Heart right ventricle (tissue), 16 donors: ENCODE results near the gene CD81. TPM values are rescaled to one million over a fixed set of nuclear protein-coding genes. Genes with fewer than 3 reads are reported as not detected.
A peak's percentile ranks its signal among the peaks of the same experiment; 100 is the strongest.

Experiments
- ATAC-seq, 8 donors: fragments of 200-7000 bp; cut with Tn5 transposase; one replicate each; pipeline ENCODE4 v1.9.1; 2020; ENCODE audit warnings: mild to moderate bottlenecking in 8 of 8, moderate library complexity in 8 of 8, moderate number of reproducible peaks in 1 of 8
- DNase-seq, 2 donors: peaks; one replicate each; pipeline ENCODE4 v3.0.0-alpha.2; 2020
- H3K27ac ChIP-seq, 10 donors: fragments of 200-600 bp; sonication (generic) in 2 of 10; one replicate each; pipeline versions ENCODE4 v1.5.0 to v1.8.0; 2020 to 2022; ENCODE audit warnings: mild to moderate bottlenecking in 3 of 10
- H3K27me3 ChIP-seq, 7 donors: fragments of 200-600 bp; one replicate each; pipeline ENCODE4 v1.8.0; 2021 to 2022; ENCODE audit warnings: mild to moderate bottlenecking in 2 of 7
- H3K36me3 ChIP-seq, 9 donors: fragments of 200-600 bp; sonication (generic) in 1 of 9; one replicate each; pipeline versions ENCODE4 v1.5.0 to v1.8.0; 2020 to 2022; ENCODE audit warnings: mild to moderate bottlenecking in 2 of 9
- H3K4me1 ChIP-seq, 9 donors: fragments of 200-600 bp; sonication (generic) in 1 of 9; one replicate each; pipeline versions ENCODE4 v1.5.0 to v1.8.0; 2020 to 2022; ENCODE audit warnings: mild to moderate bottlenecking in 4 of 9
- H3K4me3 ChIP-seq, 10 donors: fragments of 200-600 bp; sonication (generic) in 2 of 10; one replicate each; pipeline versions ENCODE4 v1.5.0 to v1.8.0; 2020 to 2022; ENCODE audit warnings: mild to moderate bottlenecking in 7 of 10, moderate library complexity in 2 of 10
- H3K9me3 ChIP-seq, 11 donors: fragments of 200-600 bp in 10 of 11; sonication (generic) in 2 of 11; one replicate each; pipeline versions ENCODE4 v1.5.0 to v1.8.0; 2013 to 2022; ENCODE audit warnings: mild to moderate bottlenecking in 2 of 11, control low read depth in 1 of 11, moderate library complexity in 1 of 11
- WGBS, 2 donors: extraction: QIAGEN DNeasy Blood & Tissue Kit; methylation state at CpG; one replicate each; pipeline ENCODE4 v1.1.7; 2013; ENCODE audit warnings: inconsistent platforms in 1 of 2; 5-methylcytosine and 5-hydroxymethylcytosine counted together
- intact Hi-C, 10 donors: fragments of 100-400 bp; cut with DNase I; formaldehyde crosslinking; loops; one replicate each; pipeline versions ENCODE4 v1.11.1 to v1.14.2; 2022
- polyA plus RNA-seq, 2 donors: library from polyadenylated mRNA; stranded (reverse); fragments of 200-250 nt; gene quantifications; one replicate each; pipeline ENCODE4 v1.2.3, GENCODE V29; 2013
- total RNA-seq, 10 donors: library from RNA; stranded (reverse); fragmentation: NEBNext Ultra II Directional in 3 of 10; extraction: Animal tissue kit (Norgen Biotek cat#: 25700) in 3 of 10; gene quantifications; one replicate each; pipeline versions ENCODE4 v1.2.1 to v1.2.4, GENCODE V29; 2021 to 2023
- TF ChIP-seq, protein P1 (sequence below), 9 donors: fragments of 200-600 bp; sonication (generic) in 2 of 9; IDR thresholded peaks; one replicate each; pipeline versions ENCODE4 v1.5.0 to v1.8.0; 2021 to 2022; ENCODE audit warnings: antibody characterized with exemption in 9 of 9, mild to moderate bottlenecking in 5 of 9, moderate library complexity in 1 of 9
- donor health status: Arrhythmogenic right ventricular cardiomyopathy.
- donor health status: ischemic (EF 13 %, LVEDD 7.1; RV severe dilation, severe dysfunction).
- donor health status: healthy with polysubstance abuse.
- donor health status: DM: no; HTN: yes; CAD: no.
- donor health status: DM: no; HTN: no; CAD: no.
- donor health status: ischemic (EF 25% LVEDD 6.9; RV normal size, moderate dysfunction).
- donor health status: ischemic (EF 25% LVEDD 5.7; RV mildly dilated, moderate dysfunction).
- donor health status: healthy.
- donor health status: DM: yes; HTN: yes; CAD: no.
- donor health status: Ischemic cardiomyopathy.
- donor health status: ischemic (EF 35%, LVEDD 5.7; RV mildly dilated, moderate dysfunction).
- donor health status: nonischemic (EF 11% LVEDD 7.7; RV severe dilation, severe dysfunction).
- donor health status: DM: yes; HTN: yes; CAD: no.
- donor health status: PGD.
- donor health status: ischemic (EF 29% LVEDD 5.4; RV normal size, mild dysfunction).
- donor health status: nonischemic (EF 23%, LVEDD 6.1; RV moderate dilation, normal function).

The CD81 gene
- total and polyA plus RNA-seq, 12 donors: 346 to 959 (median 513) TPM

GRCh38 chr11:2400762-2401435, 23.8 kb downstream of the CD81 start:
- H3K9me3 ChIP-seq: no peaks in the 10 kb centered on the region
- WGBS, 2 donors: 1% methylated on average over 55 of the region's 55 CpGs
- ATAC-seq (peak in 6 of 8 donors; percentile 0 to 6 (median 4)), DNase-seq (no peak)
- peaks cover 0 to 57% (median 35%) of the 10 kb centered on the region in 9 donors for H3K36me3 ChIP-seq
- peak overlapping the region; percentile 72 to 99 (median 92) for H3K4me3 ChIP-seq
- intact Hi-C loops: loop anchor here in 5 of 10 donors (1.0 to 5.0 kb wide), 6 partner anchors 18 to 209 kb away; partner anchors contain the start of genes C11orf21 (in 1 of the 5) and TSPAN32 (in 1 of the 5)
- H3K27ac ChIP-seq: peak overlapping the region; percentile 76 to 98 (median 92)
- TF ChIP-seq, protein P1, sequence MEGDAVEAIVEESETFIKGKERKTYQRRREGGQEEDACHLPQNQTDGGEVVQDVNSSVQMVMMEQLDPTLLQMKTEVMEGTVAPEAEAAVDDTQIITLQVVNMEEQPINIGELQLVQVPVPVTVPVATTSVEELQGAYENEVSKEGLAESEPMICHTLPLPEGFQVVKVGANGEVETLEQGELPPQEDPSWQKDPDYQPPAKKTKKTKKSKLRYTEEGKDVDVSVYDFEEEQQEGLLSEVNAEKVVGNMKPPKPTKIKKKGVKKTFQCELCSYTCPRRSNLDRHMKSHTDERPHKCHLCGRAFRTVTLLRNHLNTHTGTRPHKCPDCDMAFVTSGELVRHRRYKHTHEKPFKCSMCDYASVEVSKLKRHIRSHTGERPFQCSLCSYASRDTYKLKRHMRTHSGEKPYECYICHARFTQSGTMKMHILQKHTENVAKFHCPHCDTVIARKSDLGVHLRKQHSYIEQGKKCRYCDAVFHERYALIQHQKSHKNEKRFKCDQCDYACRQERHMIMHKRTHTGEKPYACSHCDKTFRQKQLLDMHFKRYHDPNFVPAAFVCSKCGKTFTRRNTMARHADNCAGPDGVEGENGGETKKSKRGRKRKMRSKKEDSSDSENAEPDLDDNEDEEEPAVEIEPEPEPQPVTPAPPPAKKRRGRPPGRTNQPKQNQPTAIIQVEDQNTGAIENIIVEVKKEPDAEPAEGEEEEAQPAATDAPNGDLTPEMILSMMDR (IDR thresholded peaks at IDR 0.05): no peak
- H3K27me3 ChIP-seq: no peaks in the 10 kb centered on the region
- peaks cover 19 to 32% (median 27%) of the 10 kb centered on the region in 9 donors for H3K4me1 ChIP-seq

DNA sequence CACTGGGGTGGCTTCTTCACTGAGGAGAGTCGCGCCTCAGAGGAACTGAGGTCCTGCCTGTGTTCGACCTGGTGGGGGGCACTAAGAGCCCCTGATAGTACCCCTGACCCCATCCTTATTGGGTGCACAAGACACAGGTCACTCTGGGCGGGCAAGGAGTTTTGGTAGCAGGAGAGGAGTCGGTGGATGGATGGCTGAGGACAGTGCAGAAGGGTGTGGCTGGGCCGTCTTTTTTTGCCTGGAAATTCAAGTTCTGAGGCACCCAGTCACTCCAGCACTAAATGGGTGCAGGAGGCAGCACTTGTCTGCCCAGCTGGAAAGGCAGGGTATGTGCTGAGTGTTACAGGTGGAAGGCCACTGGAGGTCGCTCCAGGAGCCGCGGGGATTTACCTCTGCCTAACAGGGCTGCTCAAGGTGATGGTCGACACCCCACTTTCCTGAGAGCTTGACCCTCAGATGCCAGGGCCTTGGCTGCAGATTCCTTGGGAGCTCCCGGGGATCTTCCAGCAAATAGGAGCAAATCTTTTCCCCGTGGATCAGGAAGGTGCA, 24.4 kb downstream of the CD81 start:
- Histone ChIP-seq H3K36me3 (peaks cover 0 to 51% (median 29%) of the 10 kb centered on the region in 9 donors), H3K4me1 (peaks cover 19 to 32% (median 27%) of the 10 kb centered on the region in 9 donors), H3K27me3 (no peaks in the 10 kb centered on the region), H3K9me3 (no peaks in the 10 kb centered on the region), H3K4me3 (peak overlapping the region; percentile 72 to 99 (median 92)), H3K27ac (peak overlapping the region; percentile 76 to 98 (median 92))
- ATAC-seq (no peak), DNase-seq (no peak)
- 43 to 46% methylated on average over 12 of the region's 12 CpGs for WGBS, 2 donors
- TF ChIP-seq, protein P1 (IDR thresholded peaks at IDR 0.05): no peak
- intact Hi-C loops: loop anchor here in 5 of 10 donors (5.0 kb wide), 4 partner anchors 89 to 209 kb away; partner anchors contain the start of genes C11orf21 (in 1 of the 5) and TSPAN32 (in 1 of the 5)

- WGBS, 2 donors: 89 to 92% methylated on average over 13 of the region's 13 CpGs
- intact Hi-C loops: loop anchor here in 5 of 10 donors (5.0 kb wide), 4 partner anchors 90 to 210 kb away; partner anchors contain the start of genes C11orf21 (in 1 of the 5) and TSPAN32 (in 1 of the 5)
- H3K36me3 ChIP-seq: peaks cover 0 to 45% (median 23%) of the 10 kb centered on the region in 9 donors
- no peak for ATAC-seq
- H3K4me1 ChIP-seq: peaks cover 19 to 32% (median 27%) of the 10 kb centered on the region in 9 donors
- H3K27me3 ChIP-seq: no peaks in the 10 kb centered on the region
- TF ChIP-seq, protein P1 (IDR thresholded peaks at IDR 0.05): no peak
- H3K9me3 ChIP-seq: no peaks in the 10 kb centered on the region
- H3K27ac ChIP-seq: peak overlapping the region in 1 of 10 donors; percentile 98
- H3K4me3 ChIP-seq: peak overlapping the region in 3 of 10 donors; percentile 93 to 99 (median 94)
- DNase-seq: no peak
These were observed 25.0 kb downstream of the CD81 start for GRCh38 chr11:2402106-2402505.

- no peak for ATAC-seq
- 85 to 87% methylated on average over 28 to 31 of the region's 31 CpGs for WGBS, 2 donors
- H3K27ac ChIP-seq: no peak overlapping the region
- TF ChIP-seq, protein P1 (IDR thresholded peaks at IDR 0.05): no peak
- intact Hi-C loops: loop anchor here in 5 of 10 donors (5.0 kb wide), 4 partner anchors 91 to 211 kb away; partner anchors contain the start of genes C11orf21 (in 1 of the 5) and TSPAN32 (in 1 of the 5)
- no peaks in the 10 kb centered on the region for H3K27me3 ChIP-seq
- no peaks in the 10 kb centered on the region for H3K9me3 ChIP-seq
- H3K4me3 ChIP-seq: no peak overlapping the region
- H3K36me3 ChIP-seq: peaks cover 0 to 35% (median 14%) of the 10 kb centered on the region in 9 donors
- no peak for DNase-seq
- H3K4me1 ChIP-seq: peaks cover 19 to 32% (median 27%) of the 10 kb centered on the region in 9 donors
These were observed 26.0 kb downstream of the CD81 start for GRCh38 chr11:2402890-2403645.
